Stimulated activated CD4-positive, alpha-beta T cell treated with anti-CD3 and anti-CD28 coated beads, Interleukin-2, amount 100 ng/mL, for 48 hours (primary cell): ENCODE results near the gene KISS1R.
A peak's percentile ranks its signal among the peaks of the same experiment; 100 is the strongest.
"Not testable (repeated sequence)": the region's sequence is repeated elsewhere in the genome, so short reads cannot be mapped to it uniquely, and the experiment has no call there.

ENCODE experiments used
- DNase-seq, 2 donors: peaks; one replicate each; pipeline ENCODE4 v3.0.0-alpha.2; 2020

Gene KISS1R

DNA sequence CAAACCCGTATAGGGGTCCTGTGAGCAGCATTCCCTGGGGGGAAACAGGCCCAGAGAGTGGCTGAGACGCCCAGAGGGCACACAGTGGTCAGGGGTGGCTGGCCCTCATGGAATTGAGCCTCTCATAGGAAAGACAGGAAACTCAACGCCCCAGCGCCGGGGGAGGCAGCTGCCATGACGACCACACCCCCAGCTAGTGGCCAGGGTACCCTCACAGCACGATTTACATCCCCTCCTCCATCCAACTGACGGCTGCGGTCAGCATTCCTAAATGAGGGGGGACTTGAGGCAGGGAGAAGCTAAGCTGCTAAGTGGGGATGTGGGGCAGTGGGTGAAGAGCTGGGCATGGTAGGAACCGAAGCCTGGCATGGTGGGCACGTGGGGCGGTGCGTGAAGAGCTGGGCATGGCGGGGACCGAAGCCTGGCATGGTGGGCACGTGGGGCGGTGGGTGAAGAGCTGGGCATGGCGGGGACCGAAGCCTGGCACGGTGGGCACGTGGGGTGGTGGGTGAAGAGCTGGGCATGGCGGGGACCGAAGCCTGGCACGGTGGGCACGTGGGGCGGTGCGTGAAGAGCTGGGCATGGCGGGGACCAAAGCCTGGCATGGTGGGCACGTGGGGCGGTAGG is 34.1 kb upstream of the KISS1R start:
- no peak for DNase-seq

- DNase-seq, result no peak
These were observed 33.4 kb upstream of the KISS1R start for GRCh38 chr19:883661-884211.

GRCh38 chr19:884420-885211 is 32.5 kb upstream of the KISS1R start:
- DNase-seq, result no peak

- no peak for DNase-seq
These were observed 31.5 kb upstream of the KISS1R start for GRCh38 chr19:885536-886224.

- DNase-seq, result no peak
These were observed 30.1 kb upstream of the KISS1R start for GRCh38 chr19:887072-887471.

GRCh38 chr19:887599-887998 is 29.5 kb upstream of the KISS1R start:
- DNase-seq, result no peak

DNA sequence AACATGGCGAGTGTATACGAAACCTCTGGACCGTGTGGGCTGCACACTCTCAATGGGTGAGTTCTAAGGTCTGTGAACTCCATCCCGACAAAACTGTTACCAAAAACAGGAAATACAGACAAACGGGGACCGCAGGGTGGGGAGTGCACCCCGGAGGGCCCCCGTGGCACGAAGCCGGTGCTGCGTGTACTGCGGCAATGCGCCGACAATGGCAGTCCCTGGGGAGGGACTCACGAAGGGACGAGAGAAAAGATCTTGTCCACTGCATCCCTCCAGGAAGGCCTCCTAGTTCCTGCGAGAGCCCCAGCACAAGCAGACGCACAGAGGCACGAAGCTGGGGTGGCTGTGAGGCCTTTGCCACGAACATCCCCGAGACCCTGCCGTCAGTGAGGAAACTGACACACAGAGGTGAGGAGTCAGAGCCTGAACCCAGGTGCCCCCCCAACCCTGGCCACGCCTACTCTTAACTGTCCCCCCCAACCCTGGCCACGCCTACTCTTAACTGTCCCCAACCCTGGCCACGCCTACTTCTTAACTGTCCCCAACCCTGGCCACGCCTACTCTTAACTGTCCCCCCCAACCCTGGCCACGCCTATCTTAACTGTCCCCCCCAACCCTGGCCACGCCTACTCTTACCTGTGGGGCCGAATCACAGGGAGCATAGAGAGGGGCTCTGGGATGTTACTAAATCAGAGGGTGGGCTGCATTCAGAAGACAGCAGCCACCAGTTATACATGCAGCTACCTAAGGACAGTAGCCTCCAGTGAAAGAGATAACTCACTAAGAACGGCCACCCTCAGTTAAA is 28.4 kb upstream of the KISS1R start:
- DNase-seq, result no peak

DNA sequence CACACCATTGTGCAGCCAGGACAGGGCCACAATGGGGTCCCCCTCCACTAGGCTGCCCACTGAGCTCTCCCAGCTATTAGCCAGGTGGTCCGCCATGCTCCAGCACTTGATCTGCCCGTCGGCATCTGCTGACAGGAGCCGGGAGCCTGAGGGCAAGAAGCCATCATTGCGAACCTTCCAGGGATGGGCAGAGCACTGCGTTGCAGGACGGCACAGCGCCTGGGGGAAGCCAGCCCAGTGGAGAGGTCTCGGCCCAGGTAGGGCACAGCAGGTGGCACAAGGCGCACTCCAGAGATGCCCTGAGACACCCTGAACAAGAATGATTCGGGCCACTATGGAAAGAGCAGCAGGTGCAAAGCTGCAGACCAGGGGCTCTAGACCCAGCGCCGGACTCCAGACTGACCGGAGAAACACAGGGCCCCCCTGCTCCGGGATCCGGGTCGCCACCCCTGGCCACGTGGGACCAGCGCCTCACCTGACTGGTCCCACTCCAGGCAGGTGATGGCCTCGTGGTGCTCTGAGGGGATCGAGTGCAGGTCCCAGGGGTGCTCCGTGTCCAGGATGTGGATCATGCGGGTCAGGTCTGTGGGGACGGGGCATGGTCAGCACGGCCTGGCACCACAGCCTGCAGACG is 27.4 kb upstream of the KISS1R start:
- no peak for DNase-seq

- DNase-seq, result no peak
These were observed 26.3 kb upstream of the KISS1R start for GRCh38 chr19:890831-891230.

DNA sequence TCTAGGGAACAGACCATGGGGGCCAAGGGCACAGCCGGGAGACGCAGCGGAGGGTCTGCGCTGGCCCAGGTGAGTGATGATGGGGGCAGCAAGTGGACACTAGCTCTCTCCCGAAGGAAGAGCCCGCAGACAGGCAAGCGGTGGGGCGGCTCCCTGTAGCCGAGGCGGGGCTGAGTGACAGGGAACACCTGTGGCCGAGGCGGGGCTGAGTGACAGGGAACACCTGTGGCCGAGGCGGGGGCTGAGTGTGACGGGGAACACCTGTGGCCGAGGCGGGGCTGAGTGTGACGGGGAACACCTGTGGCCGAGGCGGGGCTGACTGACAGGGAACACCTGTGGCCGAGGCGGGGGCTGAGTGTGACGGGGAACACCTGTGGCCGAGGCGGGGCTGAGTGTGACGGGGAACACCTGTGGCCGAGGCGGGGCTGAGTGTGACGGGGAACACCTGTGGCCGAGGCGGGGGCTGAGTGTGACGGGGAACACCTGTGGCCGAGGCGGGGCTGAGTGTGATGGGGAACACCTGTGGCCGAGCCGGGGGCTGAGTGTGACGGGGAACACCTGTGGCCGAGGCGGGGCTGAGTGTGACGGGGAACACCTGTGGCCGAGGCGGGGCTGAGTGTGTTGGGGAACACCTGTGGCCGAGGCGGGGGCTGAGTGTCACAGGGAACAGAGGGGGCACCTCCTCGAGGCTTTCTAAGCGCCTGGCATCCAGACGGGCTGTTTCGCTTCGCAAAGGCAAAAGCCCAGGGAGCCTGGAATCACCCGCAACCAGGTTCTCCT is 25.5 kb upstream of the KISS1R start:
- not testable (repeated sequence) for DNase-seq

DNA sequence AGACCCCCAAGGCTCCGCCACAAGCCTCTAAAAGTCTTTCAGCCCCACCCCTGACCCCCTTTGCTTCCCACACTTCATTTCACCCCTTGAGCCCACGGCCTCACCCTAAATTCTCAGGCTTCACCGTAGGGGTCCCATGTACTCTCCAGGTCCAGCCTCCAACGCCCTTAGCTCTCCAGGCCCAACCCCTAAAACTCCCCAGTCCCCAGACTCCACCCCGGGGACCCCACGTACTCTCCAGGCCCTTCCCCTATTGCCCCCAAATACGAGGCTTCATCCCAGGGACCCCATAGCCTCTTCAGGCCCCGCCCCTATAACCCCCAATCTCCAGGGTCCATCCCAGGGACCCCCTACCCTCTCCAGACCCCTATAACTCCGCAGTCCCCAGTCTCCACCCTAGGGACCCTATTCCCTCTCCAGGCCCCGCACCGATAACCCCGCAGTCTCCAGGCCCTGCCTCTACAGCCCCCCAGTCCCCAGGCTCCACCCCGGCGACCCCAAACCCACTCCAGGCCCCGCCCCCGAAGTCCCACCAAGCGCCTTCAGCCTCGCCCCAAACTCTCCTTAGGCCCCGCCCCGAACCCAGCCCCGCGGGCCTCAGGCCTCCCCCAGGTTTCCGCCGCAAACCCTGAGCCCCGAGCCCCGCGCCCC is 24.8 kb upstream of the KISS1R start:
- no peak for DNase-seq

- peak; percentile 80 to 85 for DNase-seq
These were observed 24.0 kb upstream of the KISS1R start, which contains the start of the genes MED16 and RNU6-9 for GRCh38 chr19:892894-893689. Gene MED16 (minus strand): TSS chr19:893187. CDS start chr19:891131, 2,056 bp downstream. Gene RNU6-9 (plus strand): TSS chr19:893484.

GRCh38 chr19:896434-896833 is 20.7 kb upstream of the KISS1R start:
- DNase-seq, result no peak

DNA sequence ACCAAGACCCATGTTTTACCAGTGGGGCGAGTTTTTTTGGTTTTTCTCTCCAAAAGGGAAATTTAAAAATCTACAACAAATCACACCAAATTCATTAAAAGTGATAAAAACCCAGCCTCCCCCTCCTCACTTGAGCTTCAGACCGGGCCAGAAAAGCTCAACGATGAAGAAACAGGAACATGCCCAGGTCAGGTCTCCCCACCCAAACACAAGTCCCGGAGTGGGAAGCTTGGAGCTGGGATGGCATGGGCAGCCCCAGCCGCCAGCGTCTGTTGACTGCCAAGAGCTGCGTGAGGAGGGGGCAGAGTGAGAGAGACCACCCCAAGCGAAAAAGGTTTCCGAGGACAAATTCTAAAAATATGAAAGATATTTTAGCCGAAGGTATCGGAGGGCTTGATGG is 20.1 kb upstream of the KISS1R start:
- no peak for DNase-seq

DNA sequence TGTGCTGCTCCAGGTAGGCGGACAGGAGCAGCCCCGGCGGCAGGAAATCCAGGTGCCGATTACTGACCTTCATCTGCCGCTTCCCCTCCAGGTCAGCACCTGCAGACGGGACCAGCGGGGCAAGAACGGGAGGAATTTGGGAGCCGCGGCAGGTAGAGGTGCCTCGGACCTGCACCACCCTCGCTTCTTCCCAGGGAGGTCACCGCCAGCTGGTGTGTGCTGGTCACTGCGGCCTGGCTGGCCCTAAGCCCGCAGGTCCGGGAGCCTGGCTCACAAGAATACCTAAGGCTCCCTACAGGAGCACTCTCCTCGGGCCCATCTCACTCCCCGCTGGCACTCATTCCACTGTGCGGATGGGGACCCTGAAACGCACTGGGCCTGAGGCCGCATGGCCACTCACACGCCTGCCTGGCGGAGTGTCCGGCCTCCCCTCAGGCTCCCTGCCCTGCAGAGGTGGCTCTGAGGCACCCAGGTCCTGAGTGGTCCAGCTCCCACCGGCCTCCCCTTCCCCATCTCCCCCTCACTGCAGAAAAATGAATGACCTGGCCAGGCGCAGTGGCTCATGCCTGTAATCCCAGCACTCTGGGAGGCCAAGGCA is 19.6 kb upstream of the KISS1R start:
- no peak for DNase-seq

GRCh38 chr19:898663-899062 is 18.5 kb upstream of the KISS1R start:
- no peak for DNase-seq

- DNase-seq, result no peak
These were observed 17.6 kb upstream of the KISS1R start for GRCh38 chr19:899336-900042.

DNA sequence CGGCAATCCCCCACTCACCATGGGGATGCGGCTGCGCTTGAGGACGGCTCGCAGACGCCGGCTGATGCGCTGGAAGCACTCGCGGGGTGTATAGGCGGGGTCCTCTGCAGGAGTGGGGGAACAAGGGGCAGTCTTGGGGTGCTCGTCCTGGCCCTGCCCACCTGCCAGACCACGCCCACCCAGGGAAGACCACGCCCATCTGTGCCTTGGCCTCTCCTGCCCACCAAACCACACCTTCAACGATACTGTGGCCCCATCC is 17.2 kb upstream of the KISS1R start:
- DNase-seq, result no peak
